MM.1S (cell line): ENCODE measurements around the gene UBC.

ENCODE experiments used
- DNase-seq: peaks from one replicate; pipeline ENCODE4 v3.0.0-alpha.2; 2015
- H2AFZ ChIP-seq: fragments of 300-600 bp; sonication (generic); 2 replicates; pipeline ENCODE4 v1.6.0; 2016; ENCODE audit warnings: antibody characterized with exemption, low read length
- H3F3A ChIP-seq: fragments of 300-600 bp; sonication (generic); 2 replicates; pipeline ENCODE4 v1.6.1; 2016; ENCODE audit warnings: mild to moderate bottlenecking, antibody characterized with exemption, low read length, moderate library complexity, mixed read lengths; ENCODE audit not compliant: insufficient read depth
- H3K27ac ChIP-seq: fragments of 300-600 bp; sonication (generic); 2 replicates; pipeline ENCODE4 v1.5.1; 2016; ENCODE audit warnings: mild to moderate bottlenecking, low read length
- H3K27me3 ChIP-seq: fragments of 300-600 bp; sonication (generic); replicated peaks from 2 replicates; pipeline ENCODE4 v1.6.0; 2016; ENCODE audit warnings: low read length; ENCODE audit not compliant: insufficient read depth
- H3K36me3 ChIP-seq: fragments of 300-600 bp; sonication (generic); replicated peaks from 2 replicates; pipeline ENCODE4 v1.6.1; 2016; ENCODE audit warnings: mild to moderate bottlenecking, low read length, mixed read lengths; ENCODE audit not compliant: insufficient read depth
- H3K4me1 ChIP-seq: fragments of 300-600 bp; sonication (generic); 2 replicates; pipeline ENCODE4 v1.6.1; 2016; ENCODE audit warnings: low read length, mixed read lengths
- H3K4me2 ChIP-seq: fragments of 300-600 bp; sonication (generic); 2 replicates; pipeline ENCODE4 v1.6.0; 2016; ENCODE audit warnings: low read depth, low read length
- H3K4me3 ChIP-seq: fragments of 300-600 bp; sonication (generic); 2 replicates; pipeline ENCODE4 v1.5.1; 2016; ENCODE audit warnings: low read length, mixed read lengths
- H3K79me2 ChIP-seq: fragments of 300-600 bp; sonication (generic); 2 replicates; pipeline ENCODE4 v1.6.1; 2016; ENCODE audit warnings: mixed run types, low read length, mixed read lengths
- H3K9ac ChIP-seq: fragments of 300-600 bp; sonication (generic); 2 replicates; pipeline ENCODE4 v1.6.1; 2016; ENCODE audit warnings: low read length, mixed read lengths
- H3K9me2 ChIP-seq: fragments of 300-600 bp; sonication (generic); replicated peaks from 2 replicates; pipeline ENCODE4 v1.6.1; 2016; ENCODE audit warnings: mild to moderate bottlenecking, low read length, mixed read lengths; ENCODE audit not compliant: insufficient read depth
- H3K9me3 ChIP-seq: fragments of 300-600 bp; sonication (generic); replicated peaks from 2 replicates; pipeline ENCODE4 v1.6.1; 2016; ENCODE audit warnings: mild to moderate bottlenecking, low read length, mixed read lengths; ENCODE audit not compliant: insufficient read depth
- H4K20me1 ChIP-seq: fragments of 300-600 bp; sonication (generic); 2 replicates; pipeline ENCODE4 v1.6.1; 2016; ENCODE audit warnings: mild to moderate bottlenecking, low read length, moderate library complexity, mixed read lengths; ENCODE audit not compliant: insufficient read depth
- CTCF ChIP-seq: fragments of 300-600 bp; sonication (generic); IDR thresholded peaks from 2 replicates; pipeline ENCODE4 v1.5.1; 2016; ENCODE audit warnings: antibody characterized with exemption, low read length, mixed read lengths
- EZH2 ChIP-seq: fragments of 300-600 bp; sonication (generic); optimal IDR thresholded peaks from 2 replicates; pipeline ENCODE3; 2017; ENCODE audit warnings: low read depth, mild to moderate bottlenecking, antibody characterized with exemption, low read length, mixed read lengths
- EZH2phosphoT487 ChIP-seq: fragments of 300-600 bp; sonication (generic); IDR thresholded peaks from 2 replicates; pipeline ENCODE4 v1.6.1; 2018; ENCODE audit warnings: antibody characterized with exemption, low read length

The UBC gene

GRCh38 chr12:124952801-124953200 lies 38.4 kb upstream of the UBC start:
- Histone ChIP-seq H3K36me3 (no peaks in the 10 kb centered on the region), H3K9me2 (no peaks in the 10 kb centered on the region), H3K4me2 (no peak overlapping the region), H3K9me3 (no peaks in the 10 kb centered on the region), H2AFZ (no peak overlapping the region), H3K27me3 (no peaks in the 10 kb centered on the region), H3K9ac (no peak overlapping the region), H4K20me1 (no peaks in the 10 kb centered on the region), H3K4me1 (no peaks in the 10 kb centered on the region), H3K27ac (no peak overlapping the region), H3F3A (no peaks in the 10 kb centered on the region), H3K79me2 (no peaks in the 10 kb centered on the region), H3K4me3 (no peak overlapping the region)
- DNase-seq: no peak
- TF ChIP-seq EZH2phosphoT487 (no peak), CTCF (no peak), EZH2 (no peak)

- Histone ChIP-seq H3K79me2 (no peaks in the 10 kb centered on the region), H3K9me2 (no peaks in the 10 kb centered on the region), H3F3A (no peaks in the 10 kb centered on the region), H3K9ac (no peak overlapping the region), H2AFZ (no peak overlapping the region), H4K20me1 (no peaks in the 10 kb centered on the region), H3K27me3 (no peaks in the 10 kb centered on the region), H3K4me2 (no peak overlapping the region), H3K9me3 (no peaks in the 10 kb centered on the region), H3K4me1 (no peaks in the 10 kb centered on the region), H3K4me3 (no peak overlapping the region), H3K27ac (no peak overlapping the region), H3K36me3 (no peaks in the 10 kb centered on the region)
- TF ChIP-seq CTCF (no peak), EZH2phosphoT487 (no peak), EZH2 (no peak)
- no peak for DNase-seq
These were observed 37.8 kb upstream of the UBC start for GRCh38 chr12:124952295-124952694.

- Histone ChIP-seq H3K4me1 (no peaks in the 10 kb centered on the region), H3K27me3 (no peaks in the 10 kb centered on the region), H3K9me2 (no peaks in the 10 kb centered on the region), H3K27ac (no peak overlapping the region), H3K9me3 (no peaks in the 10 kb centered on the region), H3K4me2 (no peak overlapping the region), H2AFZ (no peak overlapping the region), H3K79me2 (no peaks in the 10 kb centered on the region), H3K9ac (no peak overlapping the region), H4K20me1 (no peaks in the 10 kb centered on the region), H3F3A (no peaks in the 10 kb centered on the region), H3K4me3 (no peak overlapping the region), H3K36me3 (no peaks in the 10 kb centered on the region)
- DNase-seq: no peak
- no peak for TF ChIP-seq EZH2
- TF ChIP-seq CTCF: no peak
- TF ChIP-seq EZH2phosphoT487: no peak
These were observed 35.6 kb upstream of the UBC start for GRCh38 chr12:124949779-124950728.
